GM23338 (cell line): ENCODE results near the gene KCNJ10. TPM values are rescaled to one million over a fixed set of nuclear protein-coding genes. Genes with fewer than 3 reads are reported as not detected.

Experiments
- ATAC-seq: fragments of 200-7000 bp; cut with Tn5 transposase; 3 replicates; pipeline ENCODE4 v1.9.1; 2020
- DNase-seq: peaks from one replicate; pipeline ENCODE4 v3.0.0-alpha.2; 2015; ENCODE audit warnings: low spot score
- H2AFZ ChIP-seq: fragments of 200-600 bp; sonication (generic); 2 replicates; pipeline ENCODE4 v1.8.0; 2016; ENCODE audit warnings: antibody characterized with exemption, mild to moderate bottlenecking, moderate library complexity
- H3F3A ChIP-seq: fragments of 200-600 bp; sonication (generic); replicated peaks from 2 replicates; pipeline ENCODE4 v1.8.0; 2017; ENCODE audit warnings: antibody characterized with exemption, mixed run types, low read depth
- H3K27ac ChIP-seq: fragments of 200-600 bp; sonication (generic); 2 replicates; pipeline ENCODE4 v1.6.1; 2016; ENCODE audit warnings: low read depth
- H3K27me3 ChIP-seq: fragments of 200-600 bp; sonication (generic); 2 replicates; pipeline ENCODE4 v1.8.0; 2016; ENCODE audit warnings: mild to moderate bottlenecking, mixed run types, moderate library complexity; ENCODE audit not compliant: insufficient read depth
- H3K36me3 ChIP-seq: fragments of 200-600 bp; sonication (generic); 2 replicates; pipeline ENCODE4 v1.8.0; 2016; ENCODE audit warnings: mild to moderate bottlenecking; ENCODE audit not compliant: insufficient read depth
- H3K4me1 ChIP-seq: fragments of 200-600 bp; sonication (generic); 2 replicates; pipeline ENCODE4 v1.8.0; 2016; ENCODE audit warnings: mild to moderate bottlenecking, moderate library complexity; ENCODE audit not compliant: insufficient read depth
- H3K4me2 ChIP-seq: fragments of 200-600 bp; sonication (generic); 2 replicates; pipeline ENCODE4 v1.7.1; 2017; ENCODE audit warnings: mixed run types
- H3K4me3 ChIP-seq: fragments of 200-600 bp; sonication (generic); 2 replicates; pipeline ENCODE4 v1.6.1; 2016; ENCODE audit warnings: mixed run types
- H3K79me2 ChIP-seq: fragments of 200-600 bp; sonication (generic); replicated peaks from 2 replicates; pipeline ENCODE4 v1.8.0; 2017; ENCODE audit warnings: mild to moderate bottlenecking; ENCODE audit not compliant: insufficient read depth
- H3K9me2 ChIP-seq: fragments of 200-600 bp; sonication (generic); 2 replicates; pipeline ENCODE4 v1.8.0; 2017; ENCODE audit not compliant: insufficient read depth
- H4K20me1 ChIP-seq: fragments of 200-600 bp; sonication (generic); replicated peaks from 2 replicates; pipeline ENCODE4 v1.8.0; 2017; ENCODE audit warnings: mild to moderate bottlenecking; ENCODE audit not compliant: insufficient read depth
- H3K27ac Mint-ChIP-seq: 2 replicates; pipeline ENCODE4 v1.8.0; 2020; ENCODE audit warnings: inconsistent platforms, mild to moderate bottlenecking, moderate library complexity, mixed read lengths
- H3K27me3 Mint-ChIP-seq: 3 replicates; pipeline ENCODE4 v1.8.0; 2022; ENCODE audit warnings: low read depth, mild to moderate bottlenecking, moderate library complexity, mixed read lengths, inconsistent platforms; ENCODE audit not compliant: insufficient read depth, poor library complexity
- H3K36me3 Mint-ChIP-seq: 3 replicates; pipeline ENCODE4 v1.8.0; 2021; ENCODE audit warnings: low read depth, mild to moderate bottlenecking, inconsistent platforms, moderate library complexity, mixed read lengths
- H3K4me1 Mint-ChIP-seq: 3 replicates; pipeline ENCODE4 v1.8.0; 2020; ENCODE audit warnings: mild to moderate bottlenecking, inconsistent platforms, mixed read lengths
- H3K4me3 Mint-ChIP-seq: 3 replicates; pipeline ENCODE4 v1.8.0; 2021; ENCODE audit warnings: moderate library complexity, mild to moderate bottlenecking, inconsistent platforms, mixed read lengths
- H3K9me3 Mint-ChIP-seq: 3 replicates; pipeline ENCODE4 v1.8.0; 2020; ENCODE audit warnings: moderate library complexity, mild to moderate bottlenecking, inconsistent platforms, mixed read lengths
- CREB1 ChIP-seq: fragments of 250-450 bp; sonication (Bioruptor Pico); IDR thresholded peaks from 2 replicates; pipeline ENCODE4 v1.5.0; 2020; ENCODE audit warnings: low read depth, mild to moderate bottlenecking, moderate library complexity
- CTCF ChIP-seq, 2 experiments: fragments of 200-600 bp in 1 of 2; sonication (generic) in 1 of 2; conservative IDR thresholded peaks; 2 replicates each; pipeline versions ENCODE4 v1.5.1 to v1.6.1; 2016 to 2017; ENCODE audit warnings: antibody characterized with exemption in 2 of 2, low read depth in 2 of 2, mild to moderate bottlenecking in 2 of 2, moderate library complexity in 1 of 2
- ETS1 ChIP-seq: IDR thresholded peaks from 2 replicates; pipeline ENCODE4 v1.6.1; 2016; ENCODE audit warnings: antibody characterized with exemption
- EZH2 ChIP-seq: fragments of 200-600 bp; sonication (generic); IDR thresholded peaks from one replicate; pipeline ENCODE4 v1.8.0; 2017; ENCODE audit warnings: antibody characterized with exemption, mild to moderate bottlenecking, low read depth; ENCODE audit not compliant: unreplicated experiment
- JUNB ChIP-seq: IDR thresholded peaks from one replicate; pipeline ENCODE4 v1.6.1; 2016; ENCODE audit warnings: antibody characterized with exemption; ENCODE audit not compliant: unreplicated experiment
- POLR2AphosphoS5 ChIP-seq: IDR thresholded peaks from 2 replicates; pipeline ENCODE4 v1.6.1; 2016; ENCODE audit warnings: antibody characterized with exemption, low read depth
- STAT1 ChIP-seq: IDR thresholded peaks from one replicate; pipeline ENCODE4 v1.6.1; 2016; ENCODE audit warnings: antibody characterized with exemption; ENCODE audit not compliant: unreplicated experiment
- ZNF114 ChIP-seq: fragments of 250-450 bp; sonication (Bioruptor Pico); IDR thresholded peaks from 2 replicates; pipeline ENCODE4 v1.5.0; 2020; ENCODE audit warnings: mild to moderate bottlenecking, moderate library complexity
- ZNF462 ChIP-seq: fragments of 250-450 bp; sonication (Bioruptor Pico); IDR thresholded peaks from 2 replicates; pipeline ENCODE4 v1.5.0; 2020; ENCODE audit warnings: mild to moderate bottlenecking, moderate library complexity
- polyA plus RNA-seq: library from polyadenylated mRNA; unstranded; fragments of >200 nt; fragmentation: Nextera tagmentation; extraction: Ambion mirVana; gene quantifications from 2 replicates; pipeline ENCODE4 v1.2.1, GENCODE V29; 2016
- total RNA-seq: library from RNA; depleted of rRNA; stranded (reverse); fragments of >200 nt; shearing (Covaris generic); gene quantifications from 2 replicates; pipeline ENCODE4 v1.2.3, GENCODE V29; 2014

The KCNJ10 gene
- total and polyA plus RNA-seq, 2 experiments from 2014 or later: 1.4 to 2.8 TPM

GRCh38 chr1:160117300-160117699, 47.3 kb upstream of the KCNJ10 start:
- Histone ChIP-seq H3K36me3 (no peaks in the 10 kb centered on the region), H4K20me1 (no peaks in the 10 kb centered on the region), H3K4me3 (peak overlapping the region; percentile 53; the same call in 1 of the 2 replicates), H3K79me2 (peaks cover 4% of the 10 kb centered on the region; the same call in 1 of the 2 replicates), H3K4me1 (peaks cover 48% of the 10 kb centered on the region), H3K4me2 (peak overlapping the region; percentile 82), H3K9me2 (no peaks in the 10 kb centered on the region), H3K27me3 (no peaks in the 10 kb centered on the region), H3K27ac (no peak overlapping the region), H2AFZ (no peak overlapping the region), H3F3A (no peaks in the 10 kb centered on the region)
- DNase-seq (no peak), ATAC-seq (no peak)
- peaks cover 22% of the 10 kb centered on the region for H3K36me3 Mint-ChIP-seq
- no peaks in the 10 kb centered on the region for H3K9me3 Mint-ChIP-seq
- peak overlapping the region; percentile 2; the same call in 1 of the 2 replicates for H3K27ac Mint-ChIP-seq
- peaks cover 13% of the 10 kb centered on the region for H3K27me3 Mint-ChIP-seq
- H3K4me3 Mint-ChIP-seq: peak overlapping the region; percentile 79
- TF ChIP-seq POLR2AphosphoS5 (no peak), CREB1 (CRISPR knock-in tag) (no peak), CTCF (conservative IDR thresholded peaks at IDR 0.05; ENCODE audit: low read depth in 2 of 2) (no peak), EZH2 (no peak), JUNB (no peak), ZNF114 (CRISPR knock-in tag) (no peak), ETS1 (no peak), STAT1 (no peak)
- peaks cover 65% of the 10 kb centered on the region for H3K4me1 Mint-ChIP-seq

- H3F3A ChIP-seq: no peaks in the 10 kb centered on the region
- peak overlapping the region; percentile 82 for H3K4me2 ChIP-seq
- no peaks in the 10 kb centered on the region for H3K27me3 ChIP-seq
- no peaks in the 10 kb centered on the region for H3K9me3 Mint-ChIP-seq
- DNase-seq: no peak
- no peak for ATAC-seq
- peak overlapping the region; percentile 53; the same call in 1 of the 2 replicates for H3K4me3 ChIP-seq
- H3K9me2 ChIP-seq: no peaks in the 10 kb centered on the region
- peak overlapping the region; percentile 79 for H3K4me3 Mint-ChIP-seq
- H3K4me1 Mint-ChIP-seq: peaks cover 68% of the 10 kb centered on the region
- no peak overlapping the region for H3K27ac ChIP-seq
- H2AFZ ChIP-seq: peak overlapping the region; percentile 90; the same call in 1 of the 2 replicates
- no peaks in the 10 kb centered on the region for H3K36me3 ChIP-seq
- H3K4me1 ChIP-seq: peaks cover 48% of the 10 kb centered on the region
- peaks cover 15% of the 10 kb centered on the region for H3K27me3 Mint-ChIP-seq
- no peak overlapping the region; the same call in 1 of the 2 replicates for H3K27ac Mint-ChIP-seq
- H3K79me2 ChIP-seq: peaks cover 4% of the 10 kb centered on the region; the same call in 1 of the 2 replicates
- H3K36me3 Mint-ChIP-seq: peaks cover 14% of the 10 kb centered on the region
- H4K20me1 ChIP-seq: no peaks in the 10 kb centered on the region
- TF ChIP-seq CTCF (conservative IDR thresholded peaks at IDR 0.05; ENCODE audit: low read depth in 2 of 2) (0 out of 4 replicates have a peak, but pooled peaks of 1 of the 2 experiments have one; percentile 17), ZNF462 (CRISPR knock-in tag) (no peak)
Measured at GRCh38 chr1:160116283-160117147, 46.6 kb upstream of the KCNJ10 start.
